Choroid plexus epithelial cell (primary cell): ENCODE measurements around the gene PRKCA.

Source experiments
- DNase-seq: peaks from one replicate; pipeline ENCODE4 v3.0.0-alpha.2; 2010; ENCODE audit warnings: low read depth
- H3K4me3 ChIP-seq: 2 replicates; pipeline ENCODE4 v1.5.1; 2011; ENCODE audit warnings: low read depth, mild to moderate bottlenecking, control low read depth, low read length, moderate library complexity
- TF ChIP-seq, protein P1 (sequence below): conservative IDR thresholded peaks from 2 replicates; pipeline ENCODE4 v1.5.1; 2011; ENCODE audit warnings: low read depth, mild to moderate bottlenecking, control low read depth, inconsistent platforms, low read length, moderate library complexity

PRKCA gene

GRCh38 chr17:66429680-66430079, 127.3 kb downstream of the PRKCA start:
- DNase-seq = no peak
- H3K4me3 ChIP-seq = no peak overlapping the region
- TF ChIP-seq, protein P1, sequence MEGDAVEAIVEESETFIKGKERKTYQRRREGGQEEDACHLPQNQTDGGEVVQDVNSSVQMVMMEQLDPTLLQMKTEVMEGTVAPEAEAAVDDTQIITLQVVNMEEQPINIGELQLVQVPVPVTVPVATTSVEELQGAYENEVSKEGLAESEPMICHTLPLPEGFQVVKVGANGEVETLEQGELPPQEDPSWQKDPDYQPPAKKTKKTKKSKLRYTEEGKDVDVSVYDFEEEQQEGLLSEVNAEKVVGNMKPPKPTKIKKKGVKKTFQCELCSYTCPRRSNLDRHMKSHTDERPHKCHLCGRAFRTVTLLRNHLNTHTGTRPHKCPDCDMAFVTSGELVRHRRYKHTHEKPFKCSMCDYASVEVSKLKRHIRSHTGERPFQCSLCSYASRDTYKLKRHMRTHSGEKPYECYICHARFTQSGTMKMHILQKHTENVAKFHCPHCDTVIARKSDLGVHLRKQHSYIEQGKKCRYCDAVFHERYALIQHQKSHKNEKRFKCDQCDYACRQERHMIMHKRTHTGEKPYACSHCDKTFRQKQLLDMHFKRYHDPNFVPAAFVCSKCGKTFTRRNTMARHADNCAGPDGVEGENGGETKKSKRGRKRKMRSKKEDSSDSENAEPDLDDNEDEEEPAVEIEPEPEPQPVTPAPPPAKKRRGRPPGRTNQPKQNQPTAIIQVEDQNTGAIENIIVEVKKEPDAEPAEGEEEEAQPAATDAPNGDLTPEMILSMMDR = no peak

GRCh38 chr17:66430846-66431795, 128.7 kb downstream of the PRKCA start:
- peak; percentile 38 for DNase-seq
- TF ChIP-seq, protein P1 = no peak
- no peak overlapping the region for H3K4me3 ChIP-seq

- TF ChIP-seq, protein P1 = no peak
- peak; percentile 84 for DNase-seq
- peak overlapping the region; percentile 2 for H3K4me3 ChIP-seq
These were observed 129.5 kb downstream of the PRKCA start for GRCh38 chr17:66431910-66432309.

DNA sequence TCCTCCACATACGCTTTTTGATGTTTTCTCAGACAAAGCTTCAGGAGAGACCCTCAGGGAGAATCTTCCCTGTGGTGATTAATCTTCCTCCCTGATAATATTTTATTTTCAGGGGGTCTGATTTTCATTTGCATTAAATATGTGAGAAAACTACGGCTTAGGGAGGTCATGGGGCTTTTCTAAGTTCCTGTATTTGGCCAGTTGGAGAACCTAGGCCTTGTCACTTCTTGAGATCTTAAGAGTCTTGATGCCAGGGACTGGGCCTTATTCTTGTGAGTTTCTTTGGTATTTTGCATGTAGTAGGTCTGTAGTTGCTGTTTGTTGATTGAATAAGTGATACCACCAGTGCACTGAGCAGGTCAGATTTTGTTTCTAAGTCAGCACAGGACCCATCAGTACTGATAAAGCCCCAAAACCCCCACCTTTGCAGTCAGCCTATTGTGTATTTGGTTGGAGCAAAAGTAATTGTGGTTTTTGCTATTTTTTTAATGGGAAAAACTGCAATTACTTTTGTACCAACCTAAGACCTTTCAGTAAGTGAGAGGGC, 130.1 kb downstream of the PRKCA start:
- TF ChIP-seq, protein P1 = no peak
- DNase-seq = no peak
- H3K4me3 ChIP-seq = no peak overlapping the region

- DNase-seq = peak; percentile 72
- no peak overlapping the region for H3K4me3 ChIP-seq
- TF ChIP-seq, protein P1 = no peak
These were observed 130.7 kb downstream of the PRKCA start for GRCh38 chr17:66432996-66433551.

DNA sequence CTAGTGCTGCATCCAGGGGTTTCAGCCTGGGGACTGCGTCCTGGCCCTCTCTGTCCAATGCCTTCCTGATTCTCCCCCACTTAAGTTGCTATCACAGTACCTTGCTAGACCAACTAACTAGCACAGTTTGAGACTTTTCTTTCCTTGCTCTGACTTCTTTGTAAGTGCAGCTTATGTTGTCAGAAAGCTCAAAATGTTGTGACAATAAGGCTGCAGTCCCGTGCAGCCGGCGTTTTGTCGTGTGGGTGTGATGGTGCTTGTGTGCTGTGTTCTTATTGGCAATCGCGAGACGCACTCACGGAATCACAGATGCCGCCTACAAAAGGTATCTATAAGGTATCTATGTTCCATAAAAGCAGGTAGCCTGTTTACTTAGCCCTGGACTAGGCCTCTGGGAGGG, 132.8 kb downstream of the PRKCA start:
- DNase-seq = no peak
- TF ChIP-seq, protein P1 = no peak
- no peak overlapping the region for H3K4me3 ChIP-seq

- H3K4me3 ChIP-seq = no peak overlapping the region
- DNase-seq = no peak
- TF ChIP-seq, protein P1 = no peak
These were observed 134.2 kb downstream of the PRKCA start for GRCh38 chr17:66436631-66437030.
